HS-27A (cell line): Measurements from ENCODE around the gene MORN1.
"Not testable (repeated sequence)": the region's sequence is repeated elsewhere in the genome, so short reads cannot be mapped to it uniquely, and the experiment has no call there.

Experiments used
- DNase-seq: peaks from one replicate; pipeline ENCODE4 v3.0.0-alpha.2; 2012; ENCODE audit warnings: low read depth, missing footprints

MORN1 gene

DNA sequence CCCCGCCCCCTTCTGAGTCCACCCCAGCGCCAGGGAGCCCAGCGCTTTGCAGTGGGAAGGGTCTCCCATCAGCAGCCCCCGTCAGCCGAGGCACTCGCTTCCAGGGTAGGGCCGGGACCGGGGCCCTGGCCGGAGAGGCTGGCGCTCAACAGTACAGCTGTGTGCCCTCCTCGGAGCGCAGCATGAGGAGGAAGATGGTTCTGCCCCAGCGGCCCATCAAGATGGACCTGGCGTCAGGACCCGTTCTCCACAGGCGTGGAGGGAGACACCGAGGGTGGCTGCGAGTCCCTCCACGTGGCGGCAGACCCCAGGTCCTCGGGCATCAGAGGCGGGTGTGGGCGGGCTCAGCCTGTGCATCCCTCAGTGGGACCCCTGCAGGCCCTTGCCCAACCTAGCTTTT is 54.3 kb downstream of the MORN1 start:
- DNase-seq, result no peak

DNA sequence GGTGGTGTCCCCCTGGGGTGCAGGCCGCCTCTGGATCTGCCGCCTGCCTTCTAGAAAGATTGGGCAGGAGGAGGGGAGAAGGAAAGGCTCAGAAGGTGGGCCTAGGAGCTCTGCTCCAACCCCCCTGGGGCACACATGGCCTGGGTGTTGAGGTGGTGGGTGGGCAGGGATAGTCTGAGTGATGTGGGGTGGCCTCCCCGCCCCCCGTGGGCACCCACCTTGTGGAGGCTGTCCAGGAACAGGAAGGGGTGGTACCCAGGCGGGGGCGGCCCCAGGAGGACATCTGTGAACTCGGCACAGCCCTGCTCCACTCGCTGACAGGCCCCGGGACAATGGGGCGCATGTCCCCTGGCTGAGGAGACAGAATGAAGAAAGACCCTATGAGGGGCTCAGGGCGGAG is 54.9 kb downstream of the MORN1 start:
- DNase-seq, result no peak

DNA sequence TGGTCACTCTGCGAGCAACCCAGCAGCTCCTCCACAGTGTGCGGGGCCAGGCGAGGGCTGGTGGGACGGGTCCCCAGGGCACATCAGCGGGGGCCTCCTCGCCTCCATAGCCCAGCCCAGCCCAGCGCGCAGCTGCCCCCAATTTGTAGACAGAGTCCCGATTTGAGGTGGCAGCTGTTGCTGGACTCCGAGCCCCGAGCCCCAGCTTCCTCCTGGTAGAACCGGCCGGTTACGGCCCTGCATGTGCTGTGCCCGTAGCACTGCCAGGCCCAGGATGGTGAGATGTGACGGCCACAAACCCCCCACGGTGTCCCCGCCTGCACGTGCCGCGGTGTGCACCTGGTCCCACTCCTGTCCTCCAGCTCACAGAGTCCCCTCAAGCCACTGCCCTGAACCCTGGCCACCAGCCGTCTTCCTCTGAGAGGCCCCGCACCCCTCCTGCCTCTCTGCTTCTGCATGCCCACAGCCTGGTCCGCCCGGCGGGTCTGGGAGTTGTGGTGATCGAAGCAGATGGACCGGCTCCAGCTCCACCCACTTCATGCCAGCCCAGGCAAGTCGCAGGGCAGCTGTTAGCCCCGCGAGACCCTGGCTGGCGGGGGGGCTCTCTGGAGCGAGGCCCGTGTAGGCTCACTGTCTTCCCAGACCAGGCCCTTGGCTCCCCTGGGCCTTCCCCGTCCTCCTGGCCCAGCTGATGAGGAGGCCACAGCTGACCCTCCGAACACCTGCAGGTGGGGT is 55.5 kb downstream of the MORN1 start:
- no peak for DNase-seq

DNA sequence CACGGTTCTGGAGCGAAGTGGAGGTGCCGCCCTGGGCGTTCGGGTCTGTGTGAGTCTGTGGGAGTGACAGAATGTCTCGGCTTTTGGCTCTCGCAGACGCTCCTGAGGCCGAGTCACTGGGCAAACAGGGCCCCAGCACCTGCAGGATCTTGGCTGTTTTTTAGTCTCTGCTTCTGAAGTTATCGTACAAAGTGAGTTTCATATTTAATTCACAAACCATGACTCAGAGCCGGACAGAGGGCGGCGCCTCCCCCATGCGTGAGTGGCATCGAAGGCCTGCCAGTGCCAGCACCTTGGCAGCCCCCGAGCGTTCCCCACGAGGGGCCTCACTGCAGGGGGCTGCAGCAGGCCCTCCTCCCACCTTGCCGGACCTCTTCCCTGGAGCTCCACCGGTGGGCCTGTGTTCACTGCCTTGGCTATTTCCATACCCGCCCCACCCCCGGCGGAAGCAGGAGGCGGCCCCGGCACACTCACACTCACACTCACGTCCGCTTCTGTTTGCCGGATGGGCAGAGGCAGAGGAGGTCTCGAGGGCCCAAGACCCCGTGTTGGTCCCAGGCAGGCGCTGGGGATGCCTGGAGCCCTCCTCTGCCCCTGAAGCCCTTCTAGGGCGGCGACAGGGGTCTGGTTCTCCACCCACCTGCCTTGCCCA is 56.3 kb downstream of the MORN1 start:
- DNase-seq, result no peak

DNA sequence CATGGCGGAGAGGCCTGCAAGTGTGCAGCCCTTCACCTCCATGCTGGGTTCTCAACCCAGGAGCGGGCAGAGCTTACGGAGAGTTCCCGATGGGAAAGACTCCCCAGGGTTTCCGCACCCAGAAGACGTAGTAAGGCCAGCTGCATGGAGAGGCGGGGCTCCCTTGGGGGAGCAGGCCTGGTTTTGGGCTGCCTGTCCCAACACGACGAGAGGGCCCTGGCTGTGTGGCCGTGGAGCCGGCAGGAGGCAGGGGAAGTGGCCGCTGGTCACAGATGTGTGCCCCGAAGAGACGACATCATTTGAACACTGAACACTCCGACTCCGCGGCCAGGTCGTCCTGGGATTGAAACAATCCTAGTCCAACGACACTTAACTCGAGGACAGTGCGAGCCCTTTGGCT is 57.0 kb downstream of the MORN1 start:
- DNase-seq, result no peak

DNA sequence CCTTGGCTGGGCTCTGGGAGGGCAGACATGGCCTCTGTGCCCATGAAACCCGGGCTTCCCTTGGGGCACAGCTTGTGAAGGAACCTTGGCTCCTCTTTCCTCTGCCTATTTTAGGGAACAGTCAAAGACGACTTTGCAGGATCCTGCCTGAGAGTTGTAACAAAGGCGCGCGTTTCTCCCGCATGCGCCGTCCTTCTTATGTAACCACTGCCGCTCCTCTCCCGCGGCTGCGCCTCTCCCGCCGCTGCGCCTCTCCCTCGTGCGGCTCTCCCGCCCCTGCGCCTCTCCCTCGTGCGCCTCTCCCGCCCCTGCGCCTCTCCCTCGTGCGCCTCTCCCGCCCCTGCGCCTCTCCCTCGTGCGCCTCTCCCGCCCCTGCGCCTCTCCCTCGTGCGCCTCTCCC is 59.8 kb downstream of the MORN1 start:
- not testable (repeated sequence) for DNase-seq

DNA sequence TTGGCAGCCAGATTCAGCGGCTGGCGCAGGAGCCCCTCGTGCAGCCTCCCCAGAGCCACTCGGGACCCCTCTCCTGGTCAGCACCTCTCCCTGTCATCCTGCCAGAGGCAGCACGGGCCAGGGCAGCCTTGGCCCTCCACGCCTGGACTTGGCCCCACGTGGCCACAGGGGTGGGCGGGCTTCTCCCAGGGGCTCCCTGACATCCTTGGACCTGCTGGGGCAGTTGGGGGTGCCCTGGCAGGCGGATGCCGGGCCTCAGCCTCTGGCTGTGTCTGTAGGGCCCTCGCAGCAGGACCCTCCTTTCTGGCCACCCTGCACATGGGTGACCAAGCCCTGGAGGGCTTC is 60.2 kb downstream of the MORN1 start:
- DNase-seq, result no peak

DNA sequence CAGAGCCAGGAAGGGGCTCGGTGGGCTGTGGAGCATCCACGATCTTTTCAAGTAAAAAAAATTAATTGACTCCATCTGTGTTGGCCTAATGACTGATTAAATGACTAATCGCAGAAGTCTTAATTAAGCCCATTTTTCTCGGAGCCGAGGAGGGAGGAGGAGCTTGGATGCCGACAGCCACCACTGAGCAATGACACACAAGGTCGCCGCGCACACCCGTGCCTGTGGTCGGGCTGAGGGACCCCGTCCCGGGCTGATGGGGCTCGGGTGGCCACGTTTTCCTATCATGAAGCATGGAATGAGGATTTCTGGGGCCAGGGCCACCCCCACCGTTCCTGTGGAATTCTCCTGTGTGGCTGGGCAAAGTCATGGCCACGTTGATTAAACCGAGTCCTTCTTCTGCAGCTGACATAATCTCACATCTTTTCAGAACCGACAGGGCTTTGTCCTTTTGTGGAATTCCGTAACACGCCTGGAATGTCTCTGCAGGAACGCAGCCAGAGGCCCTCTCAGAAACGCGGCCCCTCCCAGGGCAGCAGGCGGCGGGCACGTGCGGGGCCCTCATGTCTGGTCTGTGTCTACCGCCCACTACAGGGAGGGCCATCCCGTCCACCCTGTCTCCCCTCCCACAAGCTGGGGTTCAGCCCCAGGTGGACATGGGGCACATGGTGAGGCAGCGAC is 60.7 kb downstream of the MORN1 start:
- peak; percentile 8 for DNase-seq

DNA sequence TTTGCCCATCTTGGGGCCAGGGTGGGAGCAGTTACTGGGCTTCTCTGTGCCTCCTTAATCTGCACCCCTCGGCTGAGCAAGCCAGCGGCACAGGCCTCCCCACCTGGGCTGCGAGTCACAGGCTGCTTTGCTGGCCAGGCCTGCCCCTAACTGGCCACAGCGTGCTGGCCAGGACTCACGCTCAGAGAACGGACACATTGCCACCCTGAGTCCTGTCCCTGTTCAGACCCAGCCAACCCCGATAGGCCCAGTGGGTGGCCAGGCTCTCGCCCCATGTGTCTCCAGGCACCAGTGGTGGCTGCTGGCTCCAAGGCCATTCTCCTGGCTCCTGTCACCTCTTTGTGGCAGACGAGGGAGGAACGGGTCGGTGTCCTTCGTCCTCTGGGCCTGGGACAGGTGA is 61.3 kb downstream of the MORN1 start:
- DNase-seq, result no peak

DNA sequence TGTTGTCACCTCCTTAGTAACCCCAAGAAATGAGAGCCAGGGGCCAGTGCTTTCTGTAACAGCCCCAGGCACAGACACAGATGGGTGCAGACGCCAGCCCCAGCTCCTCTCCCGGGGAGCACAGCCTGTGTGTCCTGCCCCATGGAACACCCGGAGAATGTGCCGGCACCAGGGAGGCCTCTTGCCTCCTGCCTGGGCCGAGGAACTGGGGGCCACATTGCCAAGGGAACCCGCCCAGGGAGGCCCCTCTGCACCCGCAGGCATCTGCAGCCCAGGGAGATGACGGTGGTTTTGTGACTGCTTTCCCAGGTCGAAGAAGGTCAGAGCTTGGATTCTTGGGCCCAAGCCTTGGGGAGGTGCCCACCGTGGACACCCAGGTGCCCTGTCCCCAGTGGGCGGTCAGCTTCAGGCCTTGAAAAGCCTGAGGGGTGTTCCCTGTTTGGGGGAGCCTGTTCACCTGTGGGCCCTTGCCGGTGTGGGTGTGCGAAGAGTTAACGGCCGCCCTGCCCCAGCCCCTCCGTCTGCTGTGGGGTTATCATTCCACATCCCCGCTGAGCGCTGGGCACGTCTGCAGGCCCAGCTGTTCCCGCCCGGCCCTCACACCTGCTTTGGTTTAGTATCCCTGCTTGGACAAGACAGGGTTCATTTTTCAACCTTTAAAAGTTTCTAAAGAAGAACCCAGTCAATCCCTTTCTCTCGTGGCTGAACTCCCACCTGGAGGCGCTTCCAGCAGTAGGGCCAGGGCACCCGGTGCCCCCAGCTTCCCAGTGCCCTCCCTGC is 62.5 kb downstream of the MORN1 start:
- DNase-seq, result no peak

DNA sequence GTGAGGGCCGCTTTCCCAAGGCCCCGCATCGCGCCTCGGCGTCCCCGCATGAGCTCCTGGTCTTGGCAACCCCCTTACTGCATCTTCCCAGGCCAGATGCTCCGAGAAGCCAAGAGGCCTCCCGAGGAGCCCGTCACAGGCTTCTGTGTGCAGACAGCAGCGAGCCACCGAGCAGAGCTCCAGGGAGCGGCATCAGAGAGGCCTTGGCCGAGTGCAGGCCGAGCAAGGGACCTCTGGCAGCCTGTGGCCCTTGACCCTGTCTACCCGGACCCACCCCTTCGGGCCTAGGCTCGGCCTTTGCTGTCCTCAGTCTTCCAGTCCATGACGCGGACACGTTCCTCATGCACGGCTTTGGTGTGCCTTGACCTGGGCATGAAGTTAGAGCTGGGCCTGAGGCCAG is 63.5 kb downstream of the MORN1 start:
- no peak for DNase-seq

DNA sequence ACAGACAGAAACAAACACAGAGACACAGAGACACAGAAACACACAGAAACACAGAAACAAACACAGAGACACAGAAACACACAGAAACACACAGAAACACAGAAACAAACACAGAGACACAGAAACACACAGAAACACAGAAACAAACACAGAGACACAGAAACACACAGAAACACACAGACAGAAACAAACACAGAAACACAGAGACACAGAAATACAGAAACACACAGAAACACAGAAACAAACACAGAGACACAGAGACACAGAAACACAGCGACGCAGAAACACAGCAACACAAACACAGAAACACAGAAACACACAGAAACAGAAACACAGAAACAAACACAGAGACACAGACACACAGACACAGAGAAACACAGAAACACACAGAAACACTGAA is 64.2 kb downstream of the MORN1 start:
- DNase-seq, result not testable (repeated sequence)

DNA sequence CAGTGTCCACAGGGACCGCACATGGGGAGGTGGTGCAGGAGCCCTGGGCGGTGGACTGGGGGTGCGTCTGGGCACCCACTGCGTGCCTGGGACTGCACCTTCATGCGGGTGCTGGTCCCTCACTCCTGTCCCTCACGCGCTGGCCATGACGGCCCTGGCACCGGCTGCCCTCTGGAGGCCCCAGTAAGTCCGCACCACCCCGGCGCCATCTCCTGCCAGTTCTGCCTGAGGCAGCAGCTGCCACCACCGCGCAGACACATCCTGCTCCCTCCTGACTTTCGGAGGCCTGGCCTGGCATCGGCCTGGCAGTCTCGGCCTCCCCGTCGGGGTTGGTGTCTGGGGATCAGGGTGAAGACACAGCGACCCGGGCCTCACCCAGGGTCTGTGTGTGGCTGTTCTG is 64.8 kb downstream of the MORN1 start:
- DNase-seq, result no peak

DNA sequence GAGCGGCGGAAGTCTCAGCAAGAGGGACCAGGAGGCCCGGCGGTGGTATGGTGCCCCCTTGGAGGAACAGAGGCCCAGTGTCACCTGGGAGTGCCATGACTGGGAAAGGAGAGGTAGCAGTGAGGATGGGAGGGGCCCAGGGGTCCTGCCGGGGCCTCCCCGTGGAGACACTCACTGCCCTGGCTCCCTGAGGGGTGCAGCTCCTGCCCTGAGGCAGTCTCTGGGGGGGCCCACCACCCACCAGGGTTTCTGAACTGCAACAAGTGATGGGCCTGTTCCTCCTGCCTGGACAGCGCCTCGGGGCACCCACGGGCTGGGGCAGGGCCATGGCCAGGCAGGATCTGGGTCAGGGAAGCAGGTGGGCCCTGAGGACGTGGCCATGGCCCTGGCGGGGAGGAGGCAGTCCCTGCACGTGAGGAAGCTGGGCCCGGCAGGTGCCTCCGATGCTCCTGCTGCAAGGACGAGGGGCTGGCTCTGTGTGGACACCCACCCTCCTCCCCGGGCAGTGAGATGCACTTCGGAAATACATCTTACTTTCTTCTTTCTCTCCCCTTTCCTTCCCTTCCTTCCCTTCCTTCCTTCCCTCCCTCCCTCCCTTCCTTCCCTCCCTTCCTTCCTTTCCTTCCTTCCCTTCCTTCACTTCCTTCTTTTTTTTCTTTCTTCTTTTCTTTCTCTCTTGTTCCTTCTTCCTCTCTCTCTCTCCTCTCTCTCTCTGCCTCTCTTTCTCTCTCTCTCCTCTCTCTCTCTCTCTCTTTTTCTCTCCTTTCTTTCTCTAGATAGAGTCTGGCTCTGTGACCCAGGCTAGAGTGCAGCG is 66.6 kb downstream of the MORN1 start:
- DNase-seq, result no peak

DNA sequence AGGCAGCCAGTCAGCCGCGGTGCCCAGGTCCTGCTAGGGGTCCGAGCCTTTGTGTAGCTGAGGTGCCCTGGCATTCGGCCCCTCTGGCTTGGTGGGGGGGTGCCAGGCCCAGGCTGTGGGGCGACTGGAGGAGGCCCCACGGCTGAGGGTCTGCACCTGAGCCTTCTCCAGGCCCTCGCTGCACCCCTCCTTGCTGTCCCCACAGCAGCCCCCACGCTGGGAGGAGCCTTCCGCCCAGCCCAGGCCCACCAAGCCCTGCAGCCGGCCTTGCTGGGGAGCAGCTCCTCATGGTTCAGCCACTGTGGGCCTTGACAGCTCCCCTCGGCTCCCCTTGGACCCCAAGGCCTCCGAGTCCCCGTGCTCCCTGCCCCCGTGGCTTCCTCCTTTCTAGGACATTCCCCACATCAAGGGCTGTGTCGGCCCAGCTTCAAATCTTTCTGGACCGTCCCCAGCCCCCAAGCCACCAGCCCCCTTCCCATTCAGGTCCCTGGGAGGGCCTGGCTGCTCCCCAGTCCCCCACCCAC is 67.8 kb downstream of the MORN1 start:
- DNase-seq, result no peak

DNA sequence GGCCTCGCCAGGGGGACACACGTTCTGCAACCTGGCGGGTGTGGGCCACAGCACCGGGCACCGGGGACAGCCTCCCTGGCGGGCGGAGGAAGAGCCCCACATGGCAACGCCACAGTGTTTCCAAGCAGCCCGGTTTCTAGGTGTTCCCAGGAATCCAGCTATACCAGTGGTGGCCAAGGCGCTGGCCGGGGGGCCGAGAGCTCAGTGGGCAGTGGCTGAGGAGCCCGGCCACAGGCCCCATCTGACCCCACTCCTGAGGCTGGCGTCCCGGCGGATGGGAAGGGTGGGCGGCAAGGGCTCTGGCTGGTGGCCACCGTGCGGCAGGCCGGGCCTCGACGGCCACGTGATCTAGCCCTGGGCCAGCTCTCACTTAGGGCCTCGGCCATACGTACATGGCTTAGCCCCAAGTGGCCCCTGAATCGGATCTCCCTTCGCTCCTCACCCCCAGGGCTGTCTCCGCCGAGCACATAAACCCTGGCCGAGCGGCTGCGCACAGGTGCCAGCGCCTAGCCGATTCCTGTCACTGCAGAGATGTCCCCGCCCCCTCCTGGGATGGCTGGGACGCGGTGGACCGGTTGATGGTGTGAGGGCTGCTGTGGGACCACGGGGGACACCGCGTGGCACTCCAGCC is 68.7 kb downstream of the MORN1 start:
- DNase-seq, result no peak

DNA sequence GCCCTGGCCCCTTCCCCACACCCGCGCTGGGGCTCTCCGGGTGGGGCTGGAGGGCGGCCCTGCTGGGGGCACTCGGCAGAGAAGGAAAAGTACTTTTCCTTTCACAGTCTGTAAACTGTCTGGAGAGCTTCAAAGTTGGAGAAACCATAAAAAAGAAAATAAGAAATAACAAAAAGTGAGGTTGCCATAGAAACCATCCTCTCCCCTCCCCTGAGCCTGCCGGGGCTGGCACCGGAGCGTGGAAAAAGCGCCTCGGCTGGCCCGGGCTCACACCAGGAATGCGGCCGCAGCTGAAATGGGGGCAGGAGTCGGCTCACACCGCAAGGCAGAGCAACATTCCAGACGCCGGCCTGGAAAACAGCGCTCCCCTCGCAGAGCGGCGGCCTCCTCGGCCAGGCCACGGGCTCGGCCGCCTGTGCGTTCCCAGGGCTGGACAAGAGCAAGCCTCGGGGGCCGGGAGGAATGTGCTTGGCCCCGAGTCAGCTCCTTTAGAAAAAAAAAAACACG is 69.2 kb downstream of the MORN1 start:
- no peak for DNase-seq

DNA sequence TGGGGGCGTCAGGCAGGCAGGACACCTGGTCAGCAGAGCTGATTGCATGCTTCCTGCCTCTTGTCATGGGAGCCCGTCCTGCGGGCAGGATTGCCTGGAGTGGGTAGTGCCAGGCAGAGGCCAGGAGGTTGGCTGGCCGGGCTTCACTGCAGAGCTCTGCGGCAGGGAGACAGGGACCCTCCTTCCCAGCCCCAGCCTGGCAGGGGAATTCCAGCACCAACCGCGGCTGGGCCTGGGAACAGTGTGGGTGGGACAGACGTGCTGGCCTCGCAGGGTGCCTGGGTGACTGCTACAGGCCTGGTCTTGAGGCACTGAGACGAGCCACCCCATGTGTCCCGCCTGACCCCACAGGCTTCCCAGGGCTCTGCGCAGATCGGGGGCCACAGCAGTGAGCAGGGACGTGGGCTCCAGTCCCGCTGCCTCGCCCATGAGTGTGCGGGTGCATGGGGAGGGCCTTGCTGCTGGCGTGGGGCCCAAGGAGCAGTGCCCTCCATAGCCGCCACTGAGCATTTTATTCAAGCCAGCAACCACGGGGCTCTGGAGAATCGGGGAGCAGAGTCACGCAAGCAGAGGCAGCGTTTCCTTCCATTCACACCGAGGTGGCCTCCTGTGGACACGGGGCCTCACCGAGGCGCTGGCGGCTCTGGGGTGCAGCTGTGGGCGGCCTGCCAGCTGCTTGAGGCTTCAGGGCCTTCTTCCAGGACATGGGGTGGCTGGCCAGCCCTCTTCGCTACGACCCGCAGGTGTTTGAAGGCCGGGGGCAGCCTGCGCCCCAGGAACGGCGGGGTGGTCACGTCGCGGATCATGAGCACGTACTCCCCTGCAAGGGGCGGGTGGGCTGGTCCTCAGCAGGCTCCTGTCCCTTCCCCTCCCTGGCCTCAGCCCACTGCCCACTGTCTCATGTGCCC is 70.3 kb downstream of the MORN1 start:
- no peak for DNase-seq

DNA sequence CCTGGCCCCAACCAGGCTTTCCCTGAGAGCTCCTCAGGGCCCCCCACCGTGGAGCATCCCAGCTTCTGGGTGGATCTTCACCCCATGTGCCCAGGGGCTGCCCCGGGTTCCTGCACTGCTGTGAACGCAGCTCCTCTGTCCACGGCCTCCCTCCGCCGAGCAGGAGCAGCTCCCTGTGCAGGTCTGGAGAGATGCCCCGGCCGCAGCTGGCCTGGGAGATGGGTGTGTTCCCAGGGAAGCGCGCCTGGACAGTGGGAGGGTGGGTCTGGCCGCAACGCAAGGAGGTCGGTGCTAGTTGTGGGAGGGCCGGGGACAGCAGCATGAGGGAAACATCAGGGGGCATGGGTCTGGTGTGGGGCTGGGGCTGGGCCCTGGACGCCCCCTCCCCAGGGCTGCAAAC is 71.3 kb downstream of the MORN1 start:
- no peak for DNase-seq

DNA sequence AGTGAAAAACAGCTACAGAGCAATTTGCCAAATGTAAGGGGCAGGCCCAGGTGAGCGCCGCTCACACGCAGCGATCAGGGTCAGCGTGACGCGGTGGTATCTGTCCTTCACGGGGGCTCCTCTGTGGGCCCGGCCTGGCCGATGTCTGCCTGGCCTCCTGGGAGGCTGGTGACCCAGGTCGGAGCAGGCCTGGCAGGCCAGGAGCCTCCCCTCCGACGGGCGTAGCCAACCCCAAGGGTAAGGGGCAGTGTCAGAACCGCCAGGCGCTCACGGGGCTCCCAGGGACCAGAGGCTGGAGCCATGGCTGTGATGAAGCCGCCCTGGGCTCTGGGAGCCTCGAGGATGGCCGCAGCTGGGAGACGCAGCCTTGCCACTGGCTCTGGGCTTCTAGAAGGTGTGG is 72.1 kb downstream of the MORN1 start:
- no peak for DNase-seq
